ENCODE data around the gene TGFB1.
"Not testable (repeated sequence)": the region's sequence is repeated elsewhere in the genome, so short reads cannot be mapped to it uniquely, and the experiment has no call there.

TGFB1 gene

GRCh38 chr19:41367848-41368301, 14.2 kb upstream of the TGFB1 start:
- DNase-seq, result no peak

GRCh38 chr19:41366089-41366488, 12.4 kb upstream of the TGFB1 start:
- DNase-seq, result no peak

- no peak for DNase-seq
Observed at GRCh38 chr19:41364524-41365391, 11.0 kb upstream of the TGFB1 start.

GRCh38 chr19:41363753-41364523, 10.2 kb upstream of the TGFB1 start, which contains the start of gene B9D2:
Gene B9D2, minus strand, starts transcription at chr19:41364149. Its CDS starts 630 bp downstream, at chr19:41363519.
- DNase-seq, result peak; percentile 98

- DNase-seq, result no peak
Observed at GRCh38 chr19:41363371-41363752, 9.6 kb upstream of the TGFB1 start.

GRCh38 chr19:41362143-41362847, 8.6 kb upstream of the TGFB1 start:
- no peak for DNase-seq

- no peak for DNase-seq
Observed at GRCh38 chr19:41359741-41360140, 6.0 kb upstream of the TGFB1 start.

GRCh38 chr19:41357746-41358145, 4.0 kb upstream of the TGFB1 start:
- no peak for DNase-seq

- no peak for DNase-seq
Observed at GRCh38 chr19:41356984-41357739, 3.4 kb upstream of the TGFB1 start.

GRCh38 chr19:41355802-41356201, 2.1 kb upstream of the TGFB1 start:
- DNase-seq, result no peak

- DNase-seq, result no peak
Observed at GRCh38 chr19:41355035-41355434, 1.3 kb upstream of the TGFB1 start.

- no peak for DNase-seq
Observed at GRCh38 chr19:41354343-41354953, 726 bp upstream of the TGFB1 start.

- peak; percentile 19 for DNase-seq
Observed at GRCh38 chr19:41352609-41353465, 885 bp downstream of the TGFB1 start.

- DNase-seq, result no peak
Observed at GRCh38 chr19:41352279-41352608, 1.5 kb downstream of the TGFB1 start.

GRCh38 chr19:41351339-41352245, 2.1 kb downstream of the TGFB1 start:
- peak; percentile 6 for DNase-seq

- no peak for DNase-seq
Observed at GRCh38 chr19:41350735-41351338, 2.9 kb downstream of the TGFB1 start.

GRCh38 chr19:41346916-41347315, 6.8 kb downstream of the TGFB1 start:
- DNase-seq, result not testable (repeated sequence)

- no peak for DNase-seq
Observed at GRCh38 chr19:41344162-41344561, 9.6 kb downstream of the TGFB1 start.

GRCh38 chr19:41341669-41342490, 11.8 kb downstream of the TGFB1 start:
- no peak for DNase-seq
